GM12874 (cell line): ENCODE measurements around the gene RGS16.

Experiments used
- TF ChIP-seq, protein P1 (sequence below): IDR thresholded peaks from 2 replicates; pipeline ENCODE4 v1.5.1; 2011; ENCODE audit warnings: low read depth, mild to moderate bottlenecking, control low read depth, low read length, moderate library complexity; ENCODE audit not compliant: insufficient read depth

The RGS16 gene

DNA sequence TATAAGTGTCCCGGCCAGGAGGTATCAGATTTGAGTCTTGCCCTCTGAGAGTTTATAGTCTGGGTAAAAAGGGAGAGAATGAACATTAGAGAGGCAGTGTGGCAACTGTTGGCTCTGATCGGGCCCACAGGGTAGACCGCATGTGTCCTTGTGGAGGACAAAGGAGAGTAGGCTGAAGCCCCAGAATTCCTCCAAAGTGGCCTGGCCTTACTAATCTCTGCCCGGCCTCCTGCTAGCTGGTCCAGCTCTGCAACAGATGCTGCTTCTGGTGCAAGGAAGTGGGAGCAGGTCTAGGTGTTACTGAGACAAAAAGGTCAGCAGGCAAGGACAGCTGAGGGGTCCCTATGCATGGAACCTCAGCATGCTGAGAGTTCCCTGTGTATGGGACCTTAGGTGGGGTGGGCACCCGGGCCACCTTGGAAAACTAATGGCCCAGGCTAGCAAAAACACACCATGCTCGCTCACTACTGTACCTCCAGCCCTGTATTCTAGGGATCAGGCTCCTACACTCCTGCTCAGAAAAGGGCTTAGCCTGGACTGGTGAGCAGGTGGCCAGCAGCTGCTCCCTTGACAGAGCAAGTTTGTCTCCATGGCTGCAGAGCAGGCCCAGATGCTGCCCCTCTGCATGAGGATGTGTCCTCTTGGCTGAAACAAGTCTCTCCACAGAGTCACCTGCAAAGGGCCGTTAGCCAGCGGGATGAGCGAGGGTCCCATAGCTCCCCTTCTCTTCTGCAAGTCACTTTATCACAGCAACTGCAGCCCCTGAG lies 30.3 kb upstream of the RGS16 start:
- TF ChIP-seq, protein P1, sequence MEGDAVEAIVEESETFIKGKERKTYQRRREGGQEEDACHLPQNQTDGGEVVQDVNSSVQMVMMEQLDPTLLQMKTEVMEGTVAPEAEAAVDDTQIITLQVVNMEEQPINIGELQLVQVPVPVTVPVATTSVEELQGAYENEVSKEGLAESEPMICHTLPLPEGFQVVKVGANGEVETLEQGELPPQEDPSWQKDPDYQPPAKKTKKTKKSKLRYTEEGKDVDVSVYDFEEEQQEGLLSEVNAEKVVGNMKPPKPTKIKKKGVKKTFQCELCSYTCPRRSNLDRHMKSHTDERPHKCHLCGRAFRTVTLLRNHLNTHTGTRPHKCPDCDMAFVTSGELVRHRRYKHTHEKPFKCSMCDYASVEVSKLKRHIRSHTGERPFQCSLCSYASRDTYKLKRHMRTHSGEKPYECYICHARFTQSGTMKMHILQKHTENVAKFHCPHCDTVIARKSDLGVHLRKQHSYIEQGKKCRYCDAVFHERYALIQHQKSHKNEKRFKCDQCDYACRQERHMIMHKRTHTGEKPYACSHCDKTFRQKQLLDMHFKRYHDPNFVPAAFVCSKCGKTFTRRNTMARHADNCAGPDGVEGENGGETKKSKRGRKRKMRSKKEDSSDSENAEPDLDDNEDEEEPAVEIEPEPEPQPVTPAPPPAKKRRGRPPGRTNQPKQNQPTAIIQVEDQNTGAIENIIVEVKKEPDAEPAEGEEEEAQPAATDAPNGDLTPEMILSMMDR = no peak

GRCh38 chr1:182633657-182634281 lies 29.6 kb upstream of the RGS16 start:
- TF ChIP-seq, protein P1 = no peak

GRCh38 chr1:182633031-182633430 lies 28.8 kb upstream of the RGS16 start:
- TF ChIP-seq, protein P1 = no peak

DNA sequence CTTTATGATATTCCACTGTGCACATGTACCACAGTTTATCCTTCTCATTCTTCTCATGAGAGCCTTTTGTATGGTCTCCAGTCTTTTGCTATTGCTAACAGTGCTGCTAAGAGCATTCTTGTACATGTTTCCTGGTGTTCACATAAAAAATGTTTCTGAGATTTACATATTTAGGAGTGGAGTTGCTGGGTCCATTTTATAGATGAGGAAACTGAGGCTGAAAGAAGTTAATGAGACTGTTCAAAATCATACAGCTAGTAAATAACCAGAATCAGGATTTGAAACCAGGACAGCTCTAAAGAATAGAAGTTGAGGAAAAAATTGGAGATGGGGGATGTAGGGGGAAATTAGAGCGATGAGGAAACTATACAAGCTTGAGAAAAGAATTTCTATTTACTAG lies 27.8 kb upstream of the RGS16 start:
- TF ChIP-seq, protein P1 = no peak

GRCh38 chr1:182631053-182631677 lies 27.0 kb upstream of the RGS16 start:
- TF ChIP-seq, protein P1 = no peak

- TF ChIP-seq, protein P1 = no peak
Measured at GRCh38 chr1:182630586-182630985, 26.4 kb upstream of the RGS16 start.

DNA sequence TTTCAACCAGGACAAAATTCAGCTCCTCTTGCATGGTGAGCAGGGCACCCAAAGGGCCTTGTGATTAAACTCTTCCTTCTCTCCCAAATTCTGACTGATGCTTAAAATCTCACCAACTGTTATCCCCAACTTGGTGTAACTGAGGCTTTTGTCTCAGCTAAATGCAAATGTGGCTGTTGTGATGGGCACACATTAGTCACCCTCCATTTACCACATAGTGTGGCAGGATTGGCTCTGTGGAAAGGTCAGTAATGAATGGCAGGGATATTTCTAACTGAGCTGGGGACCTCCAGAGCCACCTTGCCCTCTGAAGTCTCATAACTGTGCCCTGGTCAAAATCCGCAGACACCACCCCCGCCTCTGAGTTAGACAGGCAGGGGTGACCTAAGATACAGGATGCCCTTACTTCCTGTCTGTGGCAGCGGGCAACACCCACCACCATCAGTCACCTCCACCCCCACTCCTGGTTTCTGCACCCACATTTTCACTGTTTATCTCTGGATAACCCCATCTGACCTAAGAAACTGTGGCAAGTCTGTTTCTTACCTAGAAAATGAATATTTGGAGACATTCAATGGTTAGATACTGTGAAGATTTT lies 25.4 kb upstream of the RGS16 start:
- TF ChIP-seq, protein P1 = no peak
